ENCODE data around the gene CTSL.

GRCh38 chr9:87733273-87734052 lies 7.5 kb downstream of the CTSL start:
- TF ChIP-seq CTCF (conservative IDR thresholded peaks at IDR 0.05; ENCODE audit: low read depth in 2 of 2): no peak
- no peak for TF ChIP-seq EZH2 (IDR thresholded peaks at IDR 0.05; ENCODE audit: low read depth, unreplicated experiment)
- TF ChIP-seq POLR2AphosphoS5 (IDR thresholded peaks at IDR 0.05; ENCODE audit: low read depth): no peak
- no peak for TF ChIP-seq REST (IDR thresholded peaks at IDR 0.05; ENCODE audit: unreplicated experiment)
- TF ChIP-seq JUNB (IDR thresholded peaks at IDR 0.05; ENCODE audit: unreplicated experiment): no peak
- no peak for TF ChIP-seq CREB1 (CRISPR knock-in tag; IDR thresholded peaks at IDR 0.05; ENCODE audit: low read depth)
- no peak for TF ChIP-seq ZNF114 (CRISPR knock-in tag; IDR thresholded peaks at IDR 0.05)
- TF ChIP-seq ETS1 (IDR thresholded peaks at IDR 0.05): no peak
- no peak for TF ChIP-seq EZH2phosphoT487 (IDR thresholded peaks at IDR 0.05; ENCODE audit: unreplicated experiment)
